Amygdala (tissue), 56 donors: ENCODE data around the gene GLRA3.
"Not testable (repeated sequence)": the region's sequence is repeated elsewhere in the genome, so short reads cannot be mapped to it uniquely, and the experiment has no call there.

Experiments used
- DNase-seq, 56 donors: peaks; one replicate each; lab custom pipeline; 2025; lab: John Stamatoyannopoulos, UW

Gene GLRA3

DNA sequence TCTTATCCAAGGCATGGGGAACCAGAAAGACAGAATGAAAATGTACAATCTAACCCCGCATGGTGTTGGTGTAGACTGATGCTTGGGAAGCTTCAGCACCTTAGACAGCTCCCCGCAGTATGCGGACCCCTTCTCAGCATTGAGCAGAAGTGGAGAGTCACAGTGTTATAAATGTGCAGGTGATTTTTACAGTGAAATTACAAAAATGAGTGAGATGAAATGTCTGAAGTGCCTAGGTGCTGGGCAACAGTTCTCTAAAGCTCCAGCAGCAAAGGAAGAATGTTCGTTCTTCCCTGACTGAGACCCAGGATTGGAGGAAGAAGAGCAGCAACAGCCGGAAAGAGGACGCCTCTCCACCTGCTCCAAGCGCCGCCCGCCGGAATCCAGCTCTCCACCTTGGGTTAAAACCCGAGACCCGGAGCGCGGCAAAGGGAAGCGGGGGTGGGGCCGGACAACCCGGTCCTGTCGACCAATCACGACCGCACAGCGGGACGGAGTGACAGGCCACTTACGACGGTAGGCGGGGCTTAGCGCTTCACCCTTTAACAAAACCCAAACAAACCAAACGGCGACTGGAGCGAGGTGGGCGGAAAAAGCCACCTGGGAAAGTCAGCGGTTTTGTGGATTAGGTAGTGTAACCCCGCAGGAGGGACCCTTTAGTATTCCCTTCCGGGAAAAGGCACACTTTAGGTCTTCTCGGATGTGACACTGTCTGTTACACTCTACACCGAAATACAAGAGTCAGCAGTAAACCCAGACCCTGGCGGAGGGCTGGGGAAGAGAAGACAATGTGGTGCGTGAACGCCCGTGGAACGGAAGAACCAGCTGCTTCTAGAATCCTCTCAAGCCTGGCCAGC is at the start of gene GLRA3:
Gene GLRA3 (minus strand): TSS at position 403 of the 857 bp plus-strand sequence. CDS start 436 bp downstream, outside the sequence.
- DNase-seq = peak in 51 of 56 donors; percentile 5 to 82 (median 49)

DNA sequence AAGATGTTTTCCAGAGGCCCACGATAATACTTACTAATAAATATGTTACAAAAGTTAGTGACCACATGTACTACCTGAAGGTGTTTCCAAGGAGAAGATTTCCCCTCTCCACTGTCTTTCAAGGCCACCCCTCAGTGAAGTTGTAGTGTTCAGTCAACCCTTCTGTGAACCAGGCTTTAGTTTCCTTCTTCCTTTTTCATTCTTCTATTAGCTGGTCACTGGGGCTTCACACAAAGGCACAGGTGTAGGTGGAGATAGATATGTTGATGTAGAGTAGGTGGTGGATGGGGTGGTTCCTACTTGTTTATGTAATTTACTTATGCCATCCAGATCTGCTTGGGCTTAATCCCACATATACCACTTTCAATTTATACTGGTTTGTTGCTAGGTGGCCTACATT is 45.9 kb upstream of the GLRA3 start:
- DNase-seq = no peak

DNA sequence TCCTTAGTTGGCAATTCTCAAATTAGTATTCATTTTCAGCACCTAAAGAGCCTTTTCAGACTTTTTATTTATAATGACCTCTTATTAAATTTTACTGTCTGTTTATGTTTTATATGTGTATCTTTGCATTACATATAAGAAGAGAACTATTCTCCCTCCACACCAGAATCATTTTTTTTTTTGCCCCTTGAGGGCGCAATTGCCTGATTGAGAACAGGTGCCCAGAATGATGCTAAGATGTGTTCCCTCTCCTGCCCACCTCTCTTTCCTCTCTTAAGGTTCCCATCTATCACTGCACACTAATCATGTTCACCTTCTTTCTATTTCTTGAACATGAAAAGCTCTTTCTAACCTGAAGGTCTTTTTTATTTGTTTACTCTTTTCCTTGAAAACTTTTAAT is 44.9 kb upstream of the GLRA3 start:
- no peak for DNase-seq

DNA sequence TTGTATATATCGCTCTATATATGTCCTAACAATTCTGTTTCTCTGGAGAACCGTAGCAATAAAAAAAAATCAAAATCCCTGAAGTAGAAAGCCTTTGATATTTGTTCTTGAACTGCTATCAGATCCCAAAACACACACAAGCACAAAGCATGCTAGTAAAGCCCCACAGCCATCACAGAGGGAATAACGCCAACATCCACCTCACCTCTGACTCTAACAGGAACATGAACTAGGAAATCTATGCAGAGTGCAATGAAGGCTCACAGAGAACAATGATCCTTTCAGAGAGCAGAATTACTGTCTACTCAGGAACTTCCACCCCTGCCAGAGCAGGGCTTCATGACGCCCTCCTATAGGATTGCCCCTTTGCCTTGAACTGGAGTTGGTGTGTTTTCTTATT is 44.1 kb upstream of the GLRA3 start:
- DNase-seq = not testable (repeated sequence)

DNA sequence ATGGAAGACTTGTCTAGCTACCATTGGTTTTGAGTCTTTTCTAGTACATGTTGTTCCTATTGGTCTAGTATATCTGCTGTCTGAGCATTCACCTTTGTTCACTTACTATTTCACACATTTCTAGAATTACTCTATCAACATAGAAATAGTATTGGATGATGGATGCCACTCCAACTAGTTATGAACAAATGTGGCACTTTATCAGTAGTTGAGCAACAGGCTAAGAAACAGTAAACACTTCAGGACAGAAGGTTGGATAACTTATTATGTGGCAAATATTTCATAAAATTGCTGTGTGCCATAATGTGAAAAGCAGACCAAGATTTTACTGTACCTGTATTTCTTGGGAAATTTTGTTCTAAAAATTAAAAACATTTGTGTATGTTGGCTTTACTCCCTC is 42.4 kb upstream of the GLRA3 start:
- no peak for DNase-seq

DNA sequence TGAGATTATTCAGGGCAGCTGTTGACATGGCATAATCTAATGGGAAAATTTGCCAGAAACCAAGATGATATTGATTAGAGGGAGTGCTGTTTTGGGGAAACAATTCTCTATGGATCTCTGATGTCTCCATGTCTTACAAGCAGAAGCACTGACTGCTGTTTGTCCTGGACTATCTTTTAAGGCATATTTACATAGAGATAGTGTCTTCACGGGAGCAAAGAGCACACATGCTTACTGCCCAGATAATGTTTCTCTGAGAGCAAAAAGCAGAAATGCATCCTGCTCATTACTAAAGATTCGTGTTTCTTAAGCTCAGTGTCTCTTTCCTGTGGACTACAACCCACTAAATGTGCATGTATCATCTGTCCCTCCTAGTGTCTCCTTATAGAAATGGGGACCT is 41.3 kb upstream of the GLRA3 start:
- no peak for DNase-seq

DNA sequence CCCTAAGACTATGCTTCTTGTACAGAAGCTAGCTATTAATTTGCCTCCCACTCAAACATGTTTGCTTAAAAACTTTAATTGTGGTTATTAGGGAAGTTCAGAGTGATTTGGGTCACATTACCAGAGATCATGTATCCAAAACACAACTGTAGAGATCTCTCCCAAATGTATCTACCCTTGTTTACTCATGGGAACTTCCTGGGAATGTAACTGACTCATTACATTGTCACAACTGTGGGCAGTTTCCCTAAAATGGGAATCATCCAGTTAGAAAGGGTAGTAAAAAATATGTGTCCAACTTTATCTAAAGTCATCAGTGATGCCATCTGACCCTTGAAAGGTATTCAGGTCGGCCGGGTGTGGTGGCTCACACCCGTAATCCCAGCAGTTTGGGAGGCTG is 40.3 kb upstream of the GLRA3 start:
- no peak for DNase-seq

DNA sequence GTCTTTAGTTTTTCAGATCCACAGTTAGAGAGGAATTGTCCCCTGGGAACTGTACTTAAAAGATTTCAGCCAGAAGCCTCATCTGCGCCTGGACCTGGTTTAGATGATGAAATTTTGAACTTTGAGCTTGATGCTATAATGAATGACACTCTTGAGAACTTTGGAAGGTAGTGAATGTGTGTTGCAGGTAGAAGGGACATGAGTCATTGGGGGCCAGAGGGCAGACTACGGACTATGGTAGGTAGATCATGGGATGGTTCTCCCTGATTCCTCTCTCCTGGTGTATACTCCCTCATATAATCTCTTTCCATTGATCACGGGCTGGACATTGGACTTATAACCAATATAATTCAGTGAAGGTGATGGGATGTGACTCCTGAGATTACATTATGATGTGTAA is 38.9 kb upstream of the GLRA3 start:
- DNase-seq = no peak

DNA sequence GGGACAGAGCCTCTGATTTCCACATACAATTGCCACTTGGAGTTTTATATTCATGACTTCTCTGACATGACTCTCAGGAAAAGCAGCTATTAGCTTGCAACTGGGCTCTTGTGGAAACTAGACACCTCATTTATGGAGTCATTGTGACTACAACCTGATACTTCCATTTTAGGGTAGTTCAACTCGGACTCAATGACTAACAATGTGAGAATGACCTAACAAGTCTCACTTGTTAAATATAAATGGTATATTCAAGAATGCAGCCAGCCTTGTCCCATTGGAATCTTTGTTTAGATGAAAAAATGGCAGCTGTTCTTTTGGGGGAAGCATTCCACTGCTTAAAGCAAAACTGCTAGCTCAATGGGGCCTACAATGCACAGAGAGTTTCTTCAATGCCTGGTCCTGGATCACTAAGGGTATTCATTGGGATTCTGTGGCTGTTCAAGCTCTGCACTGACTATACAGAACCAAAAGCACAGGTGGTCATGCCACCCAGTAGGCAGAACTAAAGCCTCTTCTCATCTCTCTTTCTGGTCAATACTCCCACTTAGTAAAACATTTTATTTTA is 36.5 kb upstream of the GLRA3 start:
- no peak for DNase-seq

DNA sequence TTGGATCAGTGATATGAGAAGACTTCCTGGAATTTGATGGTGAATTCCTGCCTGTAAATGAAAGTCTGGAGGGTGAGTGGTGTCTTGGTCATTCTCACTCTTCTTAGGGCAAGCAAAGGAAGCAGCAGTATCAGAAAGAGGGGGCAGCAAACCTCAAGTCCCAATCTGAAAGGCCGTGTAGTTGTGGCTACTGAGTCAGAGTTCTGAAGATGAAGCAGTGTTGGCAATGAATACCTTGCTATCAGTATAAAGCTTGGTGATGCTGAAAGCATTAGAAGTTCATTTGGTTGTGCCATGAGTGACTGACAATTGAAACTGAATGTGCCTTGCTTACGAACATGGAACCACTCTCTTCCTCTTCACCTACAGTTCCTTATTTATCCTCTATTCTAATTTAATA is 35.0 kb upstream of the GLRA3 start:
- DNase-seq = no peak

DNA sequence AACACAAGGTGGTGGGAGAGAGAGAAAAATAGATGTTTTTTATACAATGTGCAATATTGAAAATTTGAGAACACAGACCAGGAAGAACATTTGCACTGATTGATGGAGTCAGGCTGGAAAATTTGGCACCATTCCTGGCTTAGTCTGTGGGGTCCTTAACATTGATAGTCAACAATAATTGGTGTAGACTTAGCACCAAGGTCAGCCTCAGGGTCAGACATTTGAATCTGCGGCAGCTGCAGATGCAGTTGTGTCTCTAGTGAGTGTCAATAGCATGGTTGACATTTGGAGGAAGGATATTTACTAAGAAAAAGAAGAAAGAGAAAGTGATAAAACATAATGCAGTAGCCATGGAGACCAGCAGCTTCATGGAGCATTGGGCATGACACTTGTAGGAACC is 31.5 kb upstream of the GLRA3 start:
- no peak for DNase-seq

DNA sequence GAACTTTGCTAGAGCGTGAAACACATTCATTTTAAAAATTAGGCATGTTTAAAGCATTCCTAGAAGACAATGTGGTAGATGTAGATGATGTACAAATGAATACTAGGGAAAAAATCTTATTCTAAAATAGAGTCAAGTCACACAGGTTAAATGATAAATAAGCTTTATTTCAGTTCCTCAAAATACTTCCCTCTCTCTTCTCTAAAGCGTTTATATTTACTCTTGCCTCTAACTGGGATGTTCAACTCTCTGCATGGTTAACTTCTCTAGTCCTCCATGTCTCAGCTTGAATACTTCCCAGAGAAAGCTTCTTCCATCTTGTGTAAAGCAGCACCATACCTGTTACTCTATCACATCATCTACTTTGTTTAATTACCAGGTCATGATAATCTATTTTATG is 30.9 kb upstream of the GLRA3 start:
- no peak for DNase-seq

DNA sequence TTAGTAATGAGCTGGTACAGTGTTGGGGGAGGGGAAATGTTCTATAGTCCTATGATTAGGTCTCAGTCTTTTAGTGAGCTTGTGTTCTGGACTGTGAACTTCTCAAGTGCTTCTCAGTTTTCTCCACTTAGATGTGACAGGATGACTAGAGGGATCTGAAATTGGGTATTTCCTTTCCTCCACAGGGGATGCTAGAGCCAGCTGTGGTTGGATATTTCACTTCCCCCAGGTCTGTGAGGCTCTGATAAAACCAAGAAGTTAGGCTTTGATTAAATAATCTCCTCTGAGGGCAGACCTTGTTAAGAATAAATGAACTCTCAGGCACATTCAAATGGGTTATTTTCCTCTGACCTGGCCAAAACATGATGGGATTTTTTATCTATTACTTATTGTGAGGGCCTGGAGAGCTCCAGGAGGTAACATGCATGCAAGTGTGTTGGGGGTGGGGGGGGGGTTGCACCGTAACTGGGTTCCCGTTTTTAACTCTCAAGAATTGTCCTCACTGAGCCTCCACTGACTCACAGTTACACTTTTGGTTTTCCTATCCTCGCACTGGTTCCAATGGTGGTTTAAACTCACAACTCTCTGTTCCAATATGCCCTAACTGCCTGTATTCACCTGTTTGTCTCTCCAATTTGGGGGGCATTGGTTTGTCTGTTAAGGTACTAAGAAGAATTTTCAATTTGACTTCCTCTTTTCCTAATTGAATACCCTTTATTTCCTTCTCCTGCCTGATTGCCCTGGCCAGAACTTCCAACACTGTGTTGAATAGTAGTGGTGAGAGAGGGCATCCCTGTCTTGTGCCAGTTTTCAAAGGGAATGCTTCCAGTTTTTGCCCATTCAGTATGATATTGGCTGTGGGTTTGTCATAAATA is 28.1 kb upstream of the GLRA3 start:
- DNase-seq = no peak

DNA sequence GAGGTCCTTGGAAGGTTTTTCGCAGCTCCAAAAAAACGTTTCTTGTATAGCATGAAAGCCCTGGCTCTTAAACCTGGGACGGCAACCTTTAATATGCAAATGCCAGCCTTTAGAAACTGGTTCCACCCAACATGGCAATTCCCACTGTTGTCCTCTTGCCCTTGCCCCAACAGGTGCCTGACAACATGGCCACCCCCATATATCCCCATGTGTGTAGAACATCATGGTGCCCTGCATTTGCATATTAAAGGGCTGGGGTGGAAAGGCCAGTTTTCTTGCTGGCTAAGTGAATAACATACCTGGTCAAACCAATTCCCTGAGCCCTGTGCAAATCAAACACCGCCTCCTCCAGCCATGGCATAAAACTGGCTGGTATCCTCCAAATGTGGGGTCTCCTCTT is 26.0 kb upstream of the GLRA3 start:
- no peak for DNase-seq

DNA sequence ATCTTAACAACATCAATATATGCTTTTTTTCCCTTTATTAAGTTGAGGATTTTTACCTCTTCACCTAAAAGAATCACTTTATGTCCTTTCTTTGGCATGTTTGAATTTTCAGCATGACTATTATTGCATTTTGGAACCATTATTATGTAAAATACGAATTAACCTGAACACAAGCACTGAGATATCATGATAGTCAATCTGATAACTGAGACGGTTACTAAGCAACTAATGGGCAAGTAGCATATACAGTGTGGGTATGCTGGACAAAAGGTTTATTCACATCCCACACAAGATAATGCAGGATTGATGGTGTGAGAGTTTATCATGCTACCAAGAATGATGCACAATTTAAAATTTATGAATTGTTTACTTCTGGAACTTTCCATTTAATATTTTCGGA is 24.6 kb upstream of the GLRA3 start:
- DNase-seq = no peak

DNA sequence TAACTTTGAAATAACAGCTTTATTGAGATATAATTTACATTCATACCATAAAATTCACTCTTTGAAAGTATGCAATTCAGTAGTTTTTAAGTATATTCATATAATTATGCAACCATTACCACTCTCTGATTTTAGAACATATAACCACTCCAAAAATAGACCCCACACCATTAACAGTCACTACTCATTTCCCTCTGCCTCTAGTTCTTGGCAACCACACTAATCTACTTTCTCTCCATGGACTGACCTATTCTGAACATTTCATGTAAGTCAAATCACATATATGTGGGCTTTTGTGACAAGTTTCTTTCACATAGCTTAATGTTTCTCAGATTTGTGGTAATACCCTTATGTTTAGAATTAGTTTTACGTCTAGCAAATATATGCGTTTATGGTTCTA is 19.5 kb upstream of the GLRA3 start:
- DNase-seq = no peak

DNA sequence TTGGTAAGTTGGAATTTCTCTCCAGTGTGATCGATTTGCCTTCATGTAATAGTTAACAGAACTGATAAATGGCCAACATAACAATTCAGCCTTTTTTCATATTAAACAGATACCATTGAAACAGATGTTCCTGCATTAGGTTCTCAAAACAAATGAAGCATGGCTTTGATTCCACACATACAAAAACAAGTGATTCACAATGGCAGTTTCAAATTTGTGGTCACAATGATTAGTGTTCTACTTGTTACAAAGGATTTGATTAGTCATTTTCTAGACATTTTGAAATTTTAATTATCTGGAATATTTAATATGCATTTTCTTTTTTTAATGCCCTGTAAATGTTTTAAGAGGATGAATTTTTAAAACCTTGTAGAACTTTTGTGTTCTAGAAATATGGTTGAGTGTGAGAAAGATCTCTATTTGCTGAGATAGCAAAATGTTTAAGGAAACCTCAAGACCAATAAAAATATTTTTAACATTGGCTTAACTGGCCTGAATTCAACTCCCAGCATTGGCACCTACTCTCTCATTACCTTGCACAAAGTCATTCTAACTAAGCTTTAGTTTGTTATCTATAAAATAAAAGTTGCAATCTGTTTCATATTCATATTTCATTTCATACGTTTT is 18.9 kb upstream of the GLRA3 start:
- no peak for DNase-seq

DNA sequence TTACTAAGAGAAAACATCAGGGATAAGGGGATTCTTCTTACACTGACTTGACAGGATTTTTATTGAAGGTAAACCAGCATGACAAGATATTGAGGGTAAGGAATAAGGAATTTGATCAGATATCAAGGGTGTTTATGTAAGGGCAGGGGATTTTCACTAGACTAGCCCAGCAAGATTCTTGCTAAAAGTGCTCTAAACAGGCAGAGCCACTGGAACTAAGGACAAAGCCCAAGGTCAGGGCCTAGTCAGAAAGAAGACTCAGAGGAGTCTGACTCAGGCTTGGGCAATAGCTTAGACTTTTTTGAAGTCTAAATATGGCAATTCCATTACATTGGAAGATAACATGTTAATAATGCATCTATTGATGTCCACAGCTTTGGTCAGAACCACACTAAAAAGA is 6.5 kb upstream of the GLRA3 start:
- no peak for DNase-seq

DNA sequence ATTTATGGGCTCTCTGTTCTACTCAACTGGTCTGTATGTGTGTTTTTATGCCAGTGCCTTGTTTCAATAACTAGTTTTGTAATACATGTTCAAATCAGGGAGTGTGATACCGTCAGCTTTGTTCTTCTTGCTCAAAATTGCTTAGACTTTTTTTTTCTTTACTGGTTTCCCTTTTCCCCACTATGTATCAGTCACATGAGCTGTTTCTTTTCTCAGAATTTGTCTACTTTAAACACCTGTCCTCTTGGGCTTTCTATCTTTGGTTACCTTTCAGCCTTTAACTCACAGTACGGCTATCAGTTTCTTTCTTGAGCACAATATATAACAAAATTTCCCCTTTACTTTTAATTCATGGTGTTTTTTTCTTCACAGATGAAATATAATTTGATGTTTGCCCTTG is 5.4 kb upstream of the GLRA3 start:
- no peak for DNase-seq

DNA sequence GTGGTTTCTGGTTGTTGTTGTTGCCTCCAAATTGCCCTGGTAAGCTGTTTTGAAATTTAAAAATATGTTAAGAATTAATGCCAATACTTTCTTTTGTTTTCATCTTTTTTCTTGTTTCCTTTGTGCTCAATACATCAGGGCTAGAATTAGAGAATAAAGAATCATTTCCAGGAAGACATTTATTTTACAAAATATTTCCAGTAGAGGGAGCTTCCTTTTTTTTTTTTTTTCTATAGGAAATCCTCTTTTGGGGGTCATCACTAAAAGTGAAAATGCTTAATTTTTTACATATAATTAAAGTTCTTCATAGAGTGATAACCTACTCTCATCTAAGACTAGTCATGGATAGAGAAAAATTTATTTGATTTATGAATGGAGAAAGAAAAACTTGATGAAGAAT is 2.4 kb downstream of the GLRA3 start:
- DNase-seq = no peak

DNA sequence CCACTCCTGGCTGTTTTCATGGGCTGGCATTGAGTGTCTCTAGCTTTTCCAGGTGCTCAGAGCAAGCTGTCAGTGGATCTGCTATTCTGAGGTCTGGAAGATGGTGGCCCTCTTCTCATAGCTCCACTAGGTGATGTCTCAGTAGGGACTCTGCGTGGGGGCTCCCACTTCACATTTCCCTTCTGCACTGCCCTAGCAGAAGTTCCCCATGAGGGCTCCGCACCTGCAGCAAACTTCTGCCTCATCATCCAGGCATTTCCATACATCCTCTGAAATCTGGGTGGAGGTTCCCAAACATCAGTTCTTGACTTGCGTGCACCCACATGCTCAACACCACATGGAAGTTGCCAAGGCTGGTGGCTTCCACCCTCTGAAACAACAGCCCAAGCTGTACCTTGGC is 13.8 kb downstream of the GLRA3 start:
- no peak for DNase-seq
